ENCODE measurements around the gene ACSF2.

GRCh38 chr17:50487213-50488096, 61.4 kb downstream of the ACSF2 start:
- TF ChIP-seq CTCF (IDR thresholded peaks at IDR 0.05) (no peak), POLR2A (IDR thresholded peaks at IDR 0.05) (no peak), EP300 (IDR thresholded peaks at IDR 0.05) (no peak)

Data from tibial nerve (tissue), 4 donors.